Gastrocnemius medialis (tissue), 4 donors: Measurements from ENCODE around the gene CCDC27. TPM values are rescaled to one million over a fixed set of nuclear protein-coding genes. Genes with fewer than 3 reads are reported as not detected.

ENCODE experiments used
- ATAC-seq, 2 donors: fragments of 150-250 bp; one replicate each; pipeline ENCODE4 v1.9.1; 2016
- DNase-seq, 2 donors: peaks; one replicate each; pipeline ENCODE4 v3.0.0-alpha.2; 2019
- H3K27ac ChIP-seq, 4 donors: fragments of 200-600 bp; sonication (generic); 1 replicate in 1 of 4; 2 replicates in 3 of 4; pipeline ENCODE4 v1.5.1; 2016 to 2018; ENCODE audit warnings: mild to moderate bottlenecking in 2 of 4, moderate library complexity in 1 of 4
- H3K27me3 ChIP-seq, 3 donors: fragments of 200-600 bp; sonication (generic) in 2 of 3; 1 replicate in 1 of 3; 2 replicates in 2 of 3; pipeline versions ENCODE4 v1.5.1 to v1.6.0; 2016 to 2019; ENCODE audit warnings: mild to moderate bottlenecking in 1 of 3, moderate library complexity in 1 of 3
- H3K36me3 ChIP-seq, 2 donors: fragments of 200-600 bp; sonication (generic) in 1 of 2; one replicate each; pipeline ENCODE4 v1.5.1; 2017 to 2018
- H3K4me1 ChIP-seq, 2 donors: fragments of 200-600 bp; sonication (generic) in 1 of 2; one replicate each; pipeline ENCODE4 v1.5.1; 2016 to 2017; ENCODE audit warnings: mild to moderate bottlenecking in 2 of 2
- H3K4me3 ChIP-seq, 4 donors: fragments of 200-600 bp; sonication (generic) in 3 of 4; 1 replicate in 1 of 4; 2 replicates in 3 of 4; pipeline ENCODE4 v1.5.1; 2016 to 2019; ENCODE audit warnings: mild to moderate bottlenecking in 2 of 4
- H3K9me3 ChIP-seq, 3 donors: fragments of 200-600 bp; sonication (generic) in 2 of 3; 1 replicate in 1 of 3; 2 replicates in 2 of 3; pipeline ENCODE4 v1.5.1; 2016 to 2019
- POLR2A ChIP-seq, 2 donors: fragments of 450-650 bp; IDR thresholded peaks; one replicate each; pipeline ENCODE4 v1.6.1; 2017; ENCODE audit warnings: antibody characterized with exemption in 2 of 2, mild to moderate bottlenecking in 2 of 2, moderate library complexity in 2 of 2
- in situ Hi-C, 4 donors: fragments of 200-750 bp; cut with MboI; loops; one replicate each; pipeline versions ENCODE4 v1.15.0 to v1.8.0; 2017; ENCODE audit warnings: low sequenced_read_pairs in 4 of 4
- intact Hi-C: fragments of 100-400 bp; cut with DNase I; formaldehyde crosslinking; loops from one replicate; pipeline ENCODE4 v1.15.1; 2023; ENCODE audit warnings: low total_unique reads
- total RNA-seq, 4 donors: library from RNA; depleted of rRNA; stranded (reverse); fragments of >200 nt; gene quantifications; one replicate each; pipeline versions ENCODE4 v1.1.0 to v1.2.3, GENCODE V29; 2016
- TF ChIP-seq, protein P1 (sequence below), 5 experiments: fragments of 450-650 bp in 3 of 5; fragments of 200-600 bp in 2 of 5; sonication (generic) in 2 of 5; IDR thresholded peaks in 4 of 5; conservative IDR thresholded peaks in 1 of 5; 1 replicate in 4 of 5; 2 replicates in 1 of 5; pipeline ENCODE4 v1.5.1; 2016 to 2019; ENCODE audit warnings: antibody characterized with exemption in 5 of 5, mild to moderate bottlenecking in 3 of 5, moderate library complexity in 3 of 5

CCDC27 gene
- total RNA-seq, 4 donors from 2014 or later = 0.09 TPM; not detected in 3

DNA sequence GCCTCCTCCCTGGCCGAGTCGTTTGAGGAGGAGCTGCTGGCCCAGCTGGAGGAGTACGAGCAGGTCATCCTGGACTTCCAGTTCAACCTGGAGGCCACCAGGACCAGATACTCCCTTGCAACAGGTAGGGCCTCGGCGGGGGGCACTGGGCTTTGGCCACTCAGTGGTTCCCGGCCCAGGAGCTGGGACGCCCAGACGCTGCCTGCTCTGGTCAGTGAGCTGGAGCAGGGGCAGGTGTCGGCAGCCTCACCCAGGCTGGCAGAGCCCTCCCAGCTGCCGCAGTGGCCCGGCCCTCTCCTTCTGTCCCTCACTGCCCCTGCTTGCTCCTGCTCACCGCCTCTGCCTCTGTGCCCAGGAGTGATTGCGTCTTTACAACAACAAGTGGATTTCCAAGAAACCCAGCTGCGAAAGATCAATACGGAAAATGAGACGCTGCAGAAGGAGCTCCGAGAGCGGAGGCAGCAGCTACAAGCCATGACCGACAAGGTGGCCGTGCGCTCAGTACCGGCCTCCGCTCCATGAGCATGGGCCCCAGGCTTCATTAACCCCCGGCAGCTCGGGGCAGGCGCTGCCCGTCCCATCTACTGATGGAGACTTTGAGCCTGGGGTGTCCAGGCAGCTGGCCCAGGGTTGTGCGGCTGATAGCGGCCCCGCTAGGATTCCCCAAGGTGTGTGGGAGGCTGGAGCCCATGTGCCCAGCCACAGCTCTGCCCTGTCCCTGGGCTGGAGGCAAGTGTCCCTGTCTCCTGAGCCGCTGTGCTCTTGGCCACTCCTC is 11.3 kb downstream of the CCDC27 start:
- no peak overlapping the region for H3K4me3 ChIP-seq
- H3K27ac ChIP-seq = no peak overlapping the region
- peaks cover 0 to 3% of the 10 kb centered on the region in 2 donors for H3K4me1 ChIP-seq
- DNase-seq (no peak), ATAC-seq (no peak)
- TF ChIP-seq, protein P1, sequence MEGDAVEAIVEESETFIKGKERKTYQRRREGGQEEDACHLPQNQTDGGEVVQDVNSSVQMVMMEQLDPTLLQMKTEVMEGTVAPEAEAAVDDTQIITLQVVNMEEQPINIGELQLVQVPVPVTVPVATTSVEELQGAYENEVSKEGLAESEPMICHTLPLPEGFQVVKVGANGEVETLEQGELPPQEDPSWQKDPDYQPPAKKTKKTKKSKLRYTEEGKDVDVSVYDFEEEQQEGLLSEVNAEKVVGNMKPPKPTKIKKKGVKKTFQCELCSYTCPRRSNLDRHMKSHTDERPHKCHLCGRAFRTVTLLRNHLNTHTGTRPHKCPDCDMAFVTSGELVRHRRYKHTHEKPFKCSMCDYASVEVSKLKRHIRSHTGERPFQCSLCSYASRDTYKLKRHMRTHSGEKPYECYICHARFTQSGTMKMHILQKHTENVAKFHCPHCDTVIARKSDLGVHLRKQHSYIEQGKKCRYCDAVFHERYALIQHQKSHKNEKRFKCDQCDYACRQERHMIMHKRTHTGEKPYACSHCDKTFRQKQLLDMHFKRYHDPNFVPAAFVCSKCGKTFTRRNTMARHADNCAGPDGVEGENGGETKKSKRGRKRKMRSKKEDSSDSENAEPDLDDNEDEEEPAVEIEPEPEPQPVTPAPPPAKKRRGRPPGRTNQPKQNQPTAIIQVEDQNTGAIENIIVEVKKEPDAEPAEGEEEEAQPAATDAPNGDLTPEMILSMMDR (IDR thresholded peaks at IDR 0.05 in 4 of 5, conservative IDR thresholded peaks at IDR 0.05 in 1 of 5) = no peak
- no peak for TF ChIP-seq POLR2A (IDR thresholded peaks at IDR 0.05)
- in situ Hi-C loops = no loop called here
- H3K36me3 ChIP-seq = no peaks in the 10 kb centered on the region
- H3K9me3 ChIP-seq = no peaks in the 10 kb centered on the region
- intact Hi-C loops = no loop called here
- H3K27me3 ChIP-seq = no peaks in the 10 kb centered on the region

DNA sequence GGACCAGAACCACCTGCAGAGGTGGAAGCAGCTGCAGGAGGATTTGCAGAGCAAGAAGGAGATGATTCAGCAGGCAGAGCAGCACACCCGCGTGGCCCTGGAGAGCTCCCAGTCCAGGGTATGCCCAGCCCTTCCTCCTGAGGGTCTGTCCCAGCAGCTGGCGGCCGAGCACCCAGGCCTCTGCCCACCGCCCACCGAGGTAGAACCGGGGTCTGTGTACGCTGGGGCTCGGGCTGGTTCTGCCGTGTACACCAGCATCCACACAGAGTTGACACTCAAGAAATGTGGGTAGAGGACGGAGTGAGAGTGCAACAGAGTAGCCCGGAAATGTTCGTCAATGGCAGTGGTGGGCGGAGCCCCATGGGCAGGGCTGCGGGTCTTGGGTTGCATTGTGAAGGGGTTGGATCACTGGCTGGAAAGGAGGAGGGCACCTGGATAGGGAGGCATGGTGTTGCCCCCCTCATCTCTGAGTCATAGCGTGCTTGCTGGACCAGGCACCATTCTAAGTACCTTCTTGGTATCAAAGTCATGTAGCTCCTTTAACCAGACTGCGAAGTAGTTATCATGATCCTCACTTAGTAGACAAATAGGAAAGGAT is 15.2 kb downstream of the CCDC27 start:
- H3K9me3 ChIP-seq = no peaks in the 10 kb centered on the region
- in situ Hi-C loops (no loop called here), intact Hi-C loops (no loop called here)
- no peak overlapping the region for H3K27ac ChIP-seq
- no peaks in the 10 kb centered on the region for H3K27me3 ChIP-seq
- ATAC-seq = no peak
- H3K36me3 ChIP-seq = no peaks in the 10 kb centered on the region
- no peak for TF ChIP-seq POLR2A (IDR thresholded peaks at IDR 0.05)
- TF ChIP-seq, protein P1 (IDR thresholded peaks at IDR 0.05 in 4 of 5, conservative IDR thresholded peaks at IDR 0.05 in 1 of 5) = no peak
- no peak for DNase-seq
- H3K4me3 ChIP-seq = no peak overlapping the region
- peaks cover 6 to 12% of the 10 kb centered on the region in 2 donors for H3K4me1 ChIP-seq

DNA sequence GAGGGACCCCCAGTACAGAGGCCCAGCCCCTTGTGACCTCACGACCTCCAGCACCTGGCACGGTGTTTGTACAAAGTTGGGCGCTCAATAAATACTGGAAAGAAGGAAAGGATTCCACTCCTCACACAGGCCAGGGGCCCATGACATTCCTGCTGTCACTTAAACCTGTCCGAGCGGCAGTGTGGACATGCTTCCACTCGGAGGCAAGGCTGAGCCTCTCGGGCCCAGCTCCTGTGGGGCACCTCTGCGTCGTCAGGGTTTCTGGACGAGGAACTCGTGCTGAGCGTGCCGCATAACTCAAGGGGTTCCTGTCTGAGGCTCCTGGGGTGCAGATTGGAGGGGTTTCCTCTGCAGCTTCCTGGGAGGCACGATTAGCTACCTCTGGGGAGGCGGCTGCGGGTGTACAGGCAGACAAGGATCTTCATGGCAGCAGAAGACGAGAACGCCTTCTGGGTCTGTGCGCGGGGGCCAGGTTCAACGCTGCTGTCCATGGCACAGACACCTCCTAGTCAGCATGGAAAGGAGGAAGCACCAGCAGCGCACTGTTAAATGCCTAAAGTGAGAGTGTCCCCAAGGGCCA is 16.7 kb downstream of the CCDC27 start:
- intact Hi-C loops (no loop called here), in situ Hi-C loops (no loop called here)
- DNase-seq (no peak), ATAC-seq (no peak)
- no peak overlapping the region for H3K27ac ChIP-seq
- H3K9me3 ChIP-seq = no peaks in the 10 kb centered on the region
- no peaks in the 10 kb centered on the region for H3K27me3 ChIP-seq
- peaks cover 6 to 16% of the 10 kb centered on the region in 2 donors for H3K4me1 ChIP-seq
- no peak overlapping the region for H3K4me3 ChIP-seq
- H3K36me3 ChIP-seq = no peaks in the 10 kb centered on the region
- TF ChIP-seq, protein P1 (IDR thresholded peaks at IDR 0.05 in 4 of 5, conservative IDR thresholded peaks at IDR 0.05 in 1 of 5) = no peak
- TF ChIP-seq POLR2A (IDR thresholded peaks at IDR 0.05) = no peak

DNA sequence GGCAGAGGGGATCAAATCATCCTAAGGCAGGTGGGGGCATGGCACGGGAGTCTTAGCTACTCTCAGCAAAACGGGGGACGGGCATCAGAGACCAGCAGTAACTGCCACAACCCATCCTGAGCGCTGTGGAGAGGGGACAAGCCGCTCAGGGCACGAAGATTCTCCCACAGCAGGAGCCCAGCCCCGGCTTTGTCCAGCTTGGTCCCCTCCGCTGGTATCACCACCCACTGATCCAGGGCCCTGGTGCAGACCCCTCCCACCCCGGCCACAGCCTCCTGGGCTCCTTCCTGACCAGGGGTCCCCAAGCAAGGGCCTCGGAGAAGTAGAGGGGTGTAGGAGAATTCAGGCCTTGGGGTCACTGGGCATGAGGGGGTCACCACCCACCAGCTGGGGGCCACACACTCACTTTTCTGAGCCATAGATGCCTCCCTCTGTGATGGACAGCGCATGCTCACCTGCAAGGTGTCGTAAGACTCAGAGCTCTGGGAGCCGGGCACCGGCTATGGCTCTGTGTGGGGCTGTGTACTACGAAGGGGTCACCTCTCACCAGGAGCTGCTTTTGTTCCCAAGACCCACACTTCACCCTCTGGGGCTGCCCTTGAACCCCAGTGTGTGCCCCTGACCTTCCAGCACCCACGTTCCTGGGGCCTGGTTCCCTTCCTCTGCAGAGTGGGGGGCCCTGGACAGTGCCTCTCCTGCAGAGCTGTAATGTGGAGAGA is 18.0 kb downstream of the CCDC27 start:
- TF ChIP-seq, protein P1 (IDR thresholded peaks at IDR 0.05 in 4 of 5, conservative IDR thresholded peaks at IDR 0.05 in 1 of 5) = no peak
- TF ChIP-seq POLR2A (IDR thresholded peaks at IDR 0.05) = no peak
- H3K9me3 ChIP-seq = no peaks in the 10 kb centered on the region
- no peaks in the 10 kb centered on the region for H3K27me3 ChIP-seq
- DNase-seq (no peak), ATAC-seq (no peak)
- intact Hi-C loops (no loop called here), in situ Hi-C loops (no loop called here)
- no peak overlapping the region for H3K27ac ChIP-seq
- no peak overlapping the region for H3K4me3 ChIP-seq
- peaks cover 6 to 17% of the 10 kb centered on the region in 2 donors for H3K4me1 ChIP-seq
- no peaks in the 10 kb centered on the region for H3K36me3 ChIP-seq
